Panc1 (cell line): Measurements from ENCODE around the gene EDAR. TPM values are rescaled to one million over a fixed set of nuclear protein-coding genes. Genes with fewer than 3 reads are reported as not detected.

ENCODE experiments used
- ATAC-seq: fragments of 200-7000 bp; cut with Tn5 transposase; 2 replicates; pipeline ENCODE4 v1.9.1; 2020; ENCODE audit warnings: mild to moderate bottlenecking, moderate library complexity
- BruUV-seq: library from RNA; stranded (reverse); fragments of 400-500 nt; replicated peaks from 2 replicates; lab custom pipeline; 2021; lab: Mats Ljungman, UMichigan
- CTCF ChIA-PET: fragments of 300-600 bp; sonication (Branson Sonifier 250); formaldehyde crosslinking; loops from one replicate; lab custom pipeline; 2022; ENCODE audit warnings: antibody characterized with exemption; lab: Charles Lee
- POLR2A ChIA-PET: fragments of 300-600 bp; sonication (Branson Sonifier 250); formaldehyde crosslinking; loops from one replicate; lab custom pipeline; 2022; ENCODE audit warnings: antibody characterized with exemption; lab: Charles Lee
- DNase-seq: peaks from one replicate; pipeline ENCODE4 v3.0.0-alpha.2; 2010; ENCODE audit warnings: low read depth, low spot score
- H3K27ac ChIP-seq: 2 replicates; pipeline ENCODE4 v1.5.1; 2011; ENCODE audit warnings: mild to moderate bottlenecking, low read length, inconsistent platforms
- H3K27me3 ChIP-seq: fragments of 200-500 bp; sonication (Bioruptor generic); 2 replicates; pipeline ENCODE4 v1.6.0; 2014; ENCODE audit warnings: low read length, inconsistent platforms; ENCODE audit not compliant: control insufficient read depth, insufficient read depth
- H3K36me3 ChIP-seq: fragments of 200-500 bp; sonication (Bioruptor generic); 2 replicates; pipeline ENCODE4 v1.5.1; 2014; ENCODE audit warnings: inconsistent platforms, mild to moderate bottlenecking, low read length, moderate library complexity; ENCODE audit not compliant: control insufficient read depth, insufficient read depth
- H3K4me1 ChIP-seq: 2 replicates; pipeline ENCODE4 v1.5.1; 2011; ENCODE audit warnings: inconsistent platforms, mild to moderate bottlenecking, low read length, moderate library complexity; ENCODE audit not compliant: control insufficient read depth, insufficient read depth
- H3K4me3 ChIP-seq, 2 experiments: 2 replicates each; pipeline ENCODE4 v1.5.1; 2011 to 2012; ENCODE audit warnings: low read depth in 2 of 2, low read length in 2 of 2, mild to moderate bottlenecking in 2 of 2, inconsistent platforms in 1 of 2, moderate library complexity in 1 of 2
- H3K9me3 ChIP-seq: fragments of 200-500 bp; sonication (Bioruptor generic); 2 replicates; pipeline ENCODE4 v1.5.1; 2014; ENCODE audit warnings: low read depth, mild to moderate bottlenecking, inconsistent platforms, low read length, moderate library complexity; ENCODE audit not compliant: control insufficient read depth, insufficient read depth
- POLR2AphosphoS5 ChIP-seq: IDR thresholded peaks from 2 replicates; pipeline ENCODE4 v1.6.1; 2012; ENCODE audit warnings: mild to moderate bottlenecking, low read depth, low read length, moderate library complexity
- SIN3A ChIP-seq: IDR thresholded peaks from 2 replicates; pipeline ENCODE4 v1.6.1; 2012; ENCODE audit warnings: low read depth, mild to moderate bottlenecking, low read length, moderate library complexity, borderline replicate concordance; ENCODE audit not compliant: insufficient read depth
- TCF7L2 ChIP-seq: IDR thresholded peaks from 2 replicates; pipeline ENCODE4 v1.6.1; 2011; ENCODE audit warnings: mild to moderate bottlenecking, low read depth, low read length, inconsistent platforms
- in situ Hi-C: cut with HindIII; loops from 2 replicates; pipeline ENCODE4 v1.10.0; 2016; ENCODE audit warnings: low sequenced_read_pairs, low pct_unique_long_range_greater_than_20kb
- intact Hi-C: fragments of 100-400 bp; cut with micrococcal nuclease; formaldehyde crosslinking; loops from one replicate; pipeline ENCODE4 v1.10.0; 2022; ENCODE audit not compliant: unreplicated experiment
- total RNA-seq: library from RNA; stranded (reverse); gene quantifications from one replicate; pipeline ENCODE4 v1.2.1, GENCODE V29; 2021; ENCODE audit not compliant: unreplicated experiment
- TF ChIP-seq, protein P1 (sequence below): fragments of 450-650 bp; IDR thresholded peaks from 2 replicates; pipeline ENCODE4 v1.5.1; 2017; ENCODE audit warnings: mild to moderate bottlenecking
- TF ChIP-seq, protein P2 (sequence below), 2 experiments: IDR thresholded peaks; 2 replicates each; pipeline ENCODE4 v1.6.1; 2011 to 2012; ENCODE audit warnings: low read depth in 2 of 2, control low read depth in 1 of 2, low read length in 1 of 2, mild to moderate bottlenecking in 1 of 2, moderate library complexity in 1 of 2; ENCODE audit not compliant: insufficient read depth in 1 of 2

The EDAR gene
- total RNA-seq, 1 experiment from 2014 or later = not detected

DNA sequence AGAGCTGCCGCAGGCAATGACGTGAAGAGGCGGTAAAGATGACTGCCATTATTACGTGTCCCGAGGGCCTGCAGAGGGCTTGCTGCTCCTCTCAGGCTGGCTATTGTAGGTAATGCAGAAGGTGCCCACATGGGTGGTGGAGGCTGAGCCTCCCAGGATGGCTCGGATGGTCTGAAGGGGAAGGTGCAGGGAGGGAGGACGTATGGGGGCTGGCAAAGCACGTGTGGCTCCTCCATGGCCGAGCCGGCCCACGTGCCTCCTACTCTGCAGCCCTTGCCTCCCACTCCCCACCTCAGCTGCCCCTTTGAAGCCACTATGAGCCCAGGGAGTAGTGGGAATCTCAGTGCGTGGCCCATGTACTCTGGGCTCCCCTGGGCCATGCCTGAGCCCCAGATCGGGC, 48.9 kb downstream of the EDAR start:
- ATAC-seq (no peak), DNase-seq (no peak)
- TF ChIP-seq, protein P1, sequence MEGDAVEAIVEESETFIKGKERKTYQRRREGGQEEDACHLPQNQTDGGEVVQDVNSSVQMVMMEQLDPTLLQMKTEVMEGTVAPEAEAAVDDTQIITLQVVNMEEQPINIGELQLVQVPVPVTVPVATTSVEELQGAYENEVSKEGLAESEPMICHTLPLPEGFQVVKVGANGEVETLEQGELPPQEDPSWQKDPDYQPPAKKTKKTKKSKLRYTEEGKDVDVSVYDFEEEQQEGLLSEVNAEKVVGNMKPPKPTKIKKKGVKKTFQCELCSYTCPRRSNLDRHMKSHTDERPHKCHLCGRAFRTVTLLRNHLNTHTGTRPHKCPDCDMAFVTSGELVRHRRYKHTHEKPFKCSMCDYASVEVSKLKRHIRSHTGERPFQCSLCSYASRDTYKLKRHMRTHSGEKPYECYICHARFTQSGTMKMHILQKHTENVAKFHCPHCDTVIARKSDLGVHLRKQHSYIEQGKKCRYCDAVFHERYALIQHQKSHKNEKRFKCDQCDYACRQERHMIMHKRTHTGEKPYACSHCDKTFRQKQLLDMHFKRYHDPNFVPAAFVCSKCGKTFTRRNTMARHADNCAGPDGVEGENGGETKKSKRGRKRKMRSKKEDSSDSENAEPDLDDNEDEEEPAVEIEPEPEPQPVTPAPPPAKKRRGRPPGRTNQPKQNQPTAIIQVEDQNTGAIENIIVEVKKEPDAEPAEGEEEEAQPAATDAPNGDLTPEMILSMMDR = no peak
- TF ChIP-seq SIN3A (no peak), TCF7L2 (no peak), POLR2AphosphoS5 (no peak)
- TF ChIP-seq, protein P2, sequence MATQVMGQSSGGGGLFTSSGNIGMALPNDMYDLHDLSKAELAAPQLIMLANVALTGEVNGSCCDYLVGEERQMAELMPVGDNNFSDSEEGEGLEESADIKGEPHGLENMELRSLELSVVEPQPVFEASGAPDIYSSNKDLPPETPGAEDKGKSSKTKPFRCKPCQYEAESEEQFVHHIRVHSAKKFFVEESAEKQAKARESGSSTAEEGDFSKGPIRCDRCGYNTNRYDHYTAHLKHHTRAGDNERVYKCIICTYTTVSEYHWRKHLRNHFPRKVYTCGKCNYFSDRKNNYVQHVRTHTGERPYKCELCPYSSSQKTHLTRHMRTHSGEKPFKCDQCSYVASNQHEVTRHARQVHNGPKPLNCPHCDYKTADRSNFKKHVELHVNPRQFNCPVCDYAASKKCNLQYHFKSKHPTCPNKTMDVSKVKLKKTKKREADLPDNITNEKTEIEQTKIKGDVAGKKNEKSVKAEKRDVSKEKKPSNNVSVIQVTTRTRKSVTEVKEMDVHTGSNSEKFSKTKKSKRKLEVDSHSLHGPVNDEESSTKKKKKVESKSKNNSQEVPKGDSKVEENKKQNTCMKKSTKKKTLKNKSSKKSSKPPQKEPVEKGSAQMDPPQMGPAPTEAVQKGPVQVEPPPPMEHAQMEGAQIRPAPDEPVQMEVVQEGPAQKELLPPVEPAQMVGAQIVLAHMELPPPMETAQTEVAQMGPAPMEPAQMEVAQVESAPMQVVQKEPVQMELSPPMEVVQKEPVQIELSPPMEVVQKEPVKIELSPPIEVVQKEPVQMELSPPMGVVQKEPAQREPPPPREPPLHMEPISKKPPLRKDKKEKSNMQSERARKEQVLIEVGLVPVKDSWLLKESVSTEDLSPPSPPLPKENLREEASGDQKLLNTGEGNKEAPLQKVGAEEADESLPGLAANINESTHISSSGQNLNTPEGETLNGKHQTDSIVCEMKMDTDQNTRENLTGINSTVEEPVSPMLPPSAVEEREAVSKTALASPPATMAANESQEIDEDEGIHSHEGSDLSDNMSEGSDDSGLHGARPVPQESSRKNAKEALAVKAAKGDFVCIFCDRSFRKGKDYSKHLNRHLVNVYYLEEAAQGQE (IDR thresholded peaks at IDR 0.05; ENCODE audit: insufficient read depth in 1 of 2, low read depth in 2 of 2, low read length in 1 of 2) = no peak
- H3K27ac ChIP-seq = no peak overlapping the region
- BruUV-seq = no TSS peak
- intact Hi-C loops (no loop called here), in situ Hi-C loops (no loop called here)
- H3K4me3 ChIP-seq = no peak overlapping the region
- ChIA-PET POLR2A (no interaction called here), CTCF (no interaction called here)
- no peaks in the 10 kb centered on the region for H3K36me3 ChIP-seq
- no peaks in the 10 kb centered on the region for H3K9me3 ChIP-seq
- no peaks in the 10 kb centered on the region for H3K4me1 ChIP-seq
- H3K27me3 ChIP-seq = no peaks in the 10 kb centered on the region

DNA sequence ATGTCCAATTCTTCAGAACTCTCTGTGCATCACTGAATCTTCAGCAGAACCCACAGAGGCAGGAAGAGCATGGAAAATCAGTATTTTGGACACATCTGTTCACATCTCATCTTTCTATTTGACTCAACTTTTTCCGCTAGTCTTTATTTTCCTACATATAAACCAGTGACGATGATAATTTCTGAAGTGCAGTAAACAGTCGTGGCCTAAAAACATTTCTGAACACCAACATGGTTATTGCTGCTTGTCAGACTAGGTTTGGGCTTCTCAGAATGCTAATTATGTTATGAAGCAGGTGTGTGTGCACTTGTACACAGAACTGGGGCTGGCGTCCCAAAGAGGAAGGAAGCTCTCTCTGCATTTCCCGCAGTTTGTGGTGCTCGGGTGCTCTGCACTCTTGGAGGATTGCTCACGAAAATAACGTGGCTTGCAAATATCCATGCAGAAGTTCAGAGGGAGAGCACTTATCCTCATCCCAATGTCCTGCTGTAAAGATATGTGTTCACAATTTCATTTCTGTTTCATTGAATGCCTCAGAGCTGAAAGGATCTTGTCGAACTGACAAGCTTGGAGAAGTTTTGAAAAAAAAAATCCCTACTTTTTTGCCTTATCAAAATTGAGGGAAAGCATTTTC, 50.8 kb downstream of the EDAR start:
- intact Hi-C loops (no loop called here), in situ Hi-C loops (loop anchor here (10.0 kb wide), 1 partner anchor 47 kb away; the partner anchor contains the start of gene EDAR)
- ChIA-PET CTCF (no interaction called here), POLR2A (no interaction called here)
- no TSS peak for BruUV-seq
- Histone ChIP-seq H3K4me1 (no peaks in the 10 kb centered on the region), H3K4me3 (no peak overlapping the region), H3K27me3 (no peaks in the 10 kb centered on the region), H3K36me3 (no peaks in the 10 kb centered on the region), H3K27ac (no peak overlapping the region), H3K9me3 (no peaks in the 10 kb centered on the region)
- DNase-seq = no peak
- ATAC-seq = no peak
- TF ChIP-seq, protein P2 (IDR thresholded peaks at IDR 0.05; ENCODE audit: insufficient read depth in 1 of 2, low read depth in 2 of 2, low read length in 1 of 2) = no peak
- TF ChIP-seq, protein P1 = no peak
- no peak for TF ChIP-seq POLR2AphosphoS5
- TF ChIP-seq TCF7L2 = no peak
- TF ChIP-seq SIN3A = no peak
